GM06990 (cell line): Measurements from ENCODE around the gene MKNK1.

Experiments
- DNase-seq: peaks from one replicate; pipeline ENCODE4 v3.0.0-alpha.2; 2011; ENCODE audit not compliant: insufficient read length; ENCODE audit errors: extremely low read depth
- H3K27me3 ChIP-seq: replicated peaks from 2 replicates; pipeline ENCODE4 v1.6.0; 2011; ENCODE audit warnings: low read length; ENCODE audit not compliant: control insufficient read depth, insufficient read depth
- H3K36me3 ChIP-seq: 2 replicates; pipeline ENCODE4 v1.5.1; 2011; ENCODE audit warnings: low read length; ENCODE audit not compliant: control insufficient read depth, insufficient read depth
- H3K4me3 ChIP-seq: replicated peaks from 2 replicates; pipeline ENCODE4 v1.5.1; 2011; ENCODE audit warnings: low read depth, mild to moderate bottlenecking, control low read depth, low read length
- TF ChIP-seq, protein P1 (sequence below): IDR thresholded peaks from 2 replicates; pipeline ENCODE4 v1.5.1; 2011; ENCODE audit warnings: low read length, control low read depth, mild to moderate bottlenecking, inconsistent platforms; ENCODE audit not compliant: insufficient read depth, poor library complexity, severe bottlenecking

MKNK1 gene

DNA sequence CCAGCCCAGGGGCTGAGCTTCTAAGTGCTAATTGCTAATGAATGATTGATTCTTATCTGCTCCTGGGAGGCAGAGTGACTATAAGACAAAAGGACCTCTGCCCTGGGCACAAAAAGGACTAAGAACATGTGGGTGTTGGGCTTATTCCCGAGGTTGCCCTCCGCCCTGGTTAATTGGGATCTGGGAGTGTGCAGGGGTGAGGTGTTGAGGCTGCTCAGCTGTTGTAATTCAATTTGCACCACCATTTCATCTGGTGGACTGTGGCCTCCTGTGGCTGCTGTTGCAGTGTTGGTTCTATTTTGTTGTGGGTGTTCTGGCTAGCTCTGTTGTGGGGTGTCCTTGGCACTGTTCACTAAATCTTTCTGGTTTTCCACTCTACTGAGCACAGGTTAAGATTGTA, 65.9 kb downstream of the MKNK1 start:
- no peak overlapping the region for H3K4me3 ChIP-seq
- H3K27me3 ChIP-seq, result no peaks in the 10 kb centered on the region; the same call in none of the 2 replicates
- H3K36me3 ChIP-seq, result no peaks in the 10 kb centered on the region
- DNase-seq, result no peak
- TF ChIP-seq, protein P1, sequence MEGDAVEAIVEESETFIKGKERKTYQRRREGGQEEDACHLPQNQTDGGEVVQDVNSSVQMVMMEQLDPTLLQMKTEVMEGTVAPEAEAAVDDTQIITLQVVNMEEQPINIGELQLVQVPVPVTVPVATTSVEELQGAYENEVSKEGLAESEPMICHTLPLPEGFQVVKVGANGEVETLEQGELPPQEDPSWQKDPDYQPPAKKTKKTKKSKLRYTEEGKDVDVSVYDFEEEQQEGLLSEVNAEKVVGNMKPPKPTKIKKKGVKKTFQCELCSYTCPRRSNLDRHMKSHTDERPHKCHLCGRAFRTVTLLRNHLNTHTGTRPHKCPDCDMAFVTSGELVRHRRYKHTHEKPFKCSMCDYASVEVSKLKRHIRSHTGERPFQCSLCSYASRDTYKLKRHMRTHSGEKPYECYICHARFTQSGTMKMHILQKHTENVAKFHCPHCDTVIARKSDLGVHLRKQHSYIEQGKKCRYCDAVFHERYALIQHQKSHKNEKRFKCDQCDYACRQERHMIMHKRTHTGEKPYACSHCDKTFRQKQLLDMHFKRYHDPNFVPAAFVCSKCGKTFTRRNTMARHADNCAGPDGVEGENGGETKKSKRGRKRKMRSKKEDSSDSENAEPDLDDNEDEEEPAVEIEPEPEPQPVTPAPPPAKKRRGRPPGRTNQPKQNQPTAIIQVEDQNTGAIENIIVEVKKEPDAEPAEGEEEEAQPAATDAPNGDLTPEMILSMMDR, result no peak

DNA sequence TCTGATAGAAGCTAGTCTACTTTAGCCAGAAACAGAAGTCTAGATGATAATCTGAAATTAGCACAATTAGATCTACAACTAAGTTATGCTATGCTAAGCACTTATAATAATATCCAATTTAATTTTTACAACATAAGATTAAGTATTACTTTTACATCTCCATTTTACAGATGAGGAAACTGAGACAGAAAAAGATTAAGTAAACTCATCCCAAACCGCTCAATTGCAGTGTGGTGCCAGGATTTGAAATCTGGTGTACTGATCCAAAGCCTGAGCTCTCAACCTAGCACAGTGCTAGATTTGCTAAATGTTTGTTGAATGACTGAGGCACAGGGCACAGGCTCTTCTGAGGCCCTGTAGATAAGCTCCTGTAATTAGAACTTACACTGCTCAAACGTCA, 66.4 kb downstream of the MKNK1 start:
- Histone ChIP-seq H3K27me3 (no peaks in the 10 kb centered on the region; the same call in none of the 2 replicates), H3K36me3 (no peaks in the 10 kb centered on the region), H3K4me3 (no peak overlapping the region)
- TF ChIP-seq, protein P1, result no peak
- DNase-seq, result no peak

DNA sequence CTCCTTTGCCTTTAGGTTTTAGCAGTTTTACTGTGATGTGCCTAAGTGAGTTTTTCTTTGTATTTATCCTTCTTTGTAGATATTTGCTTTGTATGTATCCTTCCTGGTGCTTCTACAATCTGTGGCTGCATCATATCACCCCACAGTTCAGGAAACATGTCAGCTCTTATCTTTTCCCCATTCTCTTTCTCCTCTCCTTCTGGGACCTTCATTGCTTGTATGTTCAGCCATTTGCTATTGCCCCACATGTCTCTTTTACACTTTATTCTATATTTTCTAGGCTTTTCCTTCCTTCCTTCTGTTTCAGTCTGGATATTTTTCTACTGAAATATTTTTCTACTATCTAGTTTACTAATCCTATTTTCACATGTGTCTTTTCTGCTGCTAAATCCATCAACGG, 67.5 kb downstream of the MKNK1 start:
- H3K36me3 ChIP-seq, result no peaks in the 10 kb centered on the region
- TF ChIP-seq, protein P1, result no peak
- DNase-seq, result no peak
- no peaks in the 10 kb centered on the region; the same call in none of the 2 replicates for H3K27me3 ChIP-seq
- H3K4me3 ChIP-seq, result no peak overlapping the region

DNA sequence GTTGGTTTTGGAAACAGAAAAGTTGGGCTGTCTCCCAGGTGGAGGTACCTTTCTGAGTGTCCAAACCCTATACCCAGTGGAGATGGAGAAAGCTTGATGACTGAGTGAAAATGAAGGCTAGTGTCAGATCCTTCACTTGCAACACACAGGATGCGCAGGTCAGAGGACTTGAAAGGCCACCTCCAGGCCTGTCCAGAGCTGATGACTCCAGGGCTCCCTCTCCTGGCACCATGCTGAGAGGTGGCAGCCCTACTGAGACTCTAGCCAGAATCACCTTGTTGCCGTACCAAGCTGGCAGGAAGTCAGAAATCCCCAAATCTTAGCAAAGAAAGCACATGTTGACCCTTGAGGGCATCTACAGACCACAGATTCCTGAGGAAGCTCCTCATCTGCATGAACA, 69.0 kb downstream of the MKNK1 start:
- Histone ChIP-seq H3K36me3 (no peaks in the 10 kb centered on the region), H3K4me3 (no peak overlapping the region), H3K27me3 (no peaks in the 10 kb centered on the region; the same call in none of the 2 replicates)
- TF ChIP-seq, protein P1, result peak; percentile 71
- no peak for DNase-seq

DNA sequence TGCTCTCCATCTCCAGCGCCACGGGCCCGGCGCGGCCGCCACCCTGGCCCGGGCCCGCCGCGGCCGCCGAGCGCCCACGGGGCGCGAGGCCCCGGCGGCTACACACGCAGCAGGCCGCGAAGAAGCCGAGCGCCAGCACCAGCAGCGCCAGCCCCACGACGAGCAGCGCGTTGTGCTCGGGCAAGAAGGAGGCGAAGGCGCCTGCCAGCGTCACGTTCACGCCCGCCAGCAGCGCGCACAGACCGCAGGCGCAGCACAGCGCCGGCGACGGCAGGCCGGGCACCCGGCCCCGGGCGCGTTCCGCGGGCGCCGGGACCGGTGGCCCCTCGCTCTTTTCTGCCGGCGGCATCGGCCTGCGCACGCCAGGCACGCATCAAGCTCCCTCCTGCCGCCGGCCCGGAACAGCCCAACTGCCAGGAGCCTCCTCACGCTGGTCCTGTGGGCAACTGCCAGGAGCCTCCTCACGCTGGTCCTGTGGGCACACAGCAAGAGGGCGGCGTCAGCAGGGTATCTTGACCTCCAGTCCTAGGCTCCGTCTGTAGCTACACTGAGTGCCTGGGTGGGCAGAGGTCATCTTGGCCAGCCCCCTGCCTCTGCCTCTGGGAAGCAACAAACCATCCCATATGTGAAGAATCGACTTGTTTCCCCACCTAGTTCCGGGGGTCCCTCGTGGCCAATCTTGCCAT, 70.7 kb downstream of the MKNK1 start:
- DNase-seq, result peak; percentile 30
- no peak overlapping the region; the same call in 1 of the 2 replicates for H3K4me3 ChIP-seq
- TF ChIP-seq, protein P1, result no peak
- no peaks in the 10 kb centered on the region for H3K36me3 ChIP-seq
- peaks cover under 1% of the 10 kb centered on the region for H3K27me3 ChIP-seq
